HG03469 (cell line): ENCODE measurements around the gene HSP90AA1.
"Not testable (repeated sequence)": the region's sequence is repeated elsewhere in the genome, so short reads cannot be mapped to it uniquely, and the experiment has no call there.

Experiments used
- ATAC-seq: cut with Tn5 transposase; IDR thresholded peaks from one replicate; pipeline ENCODE4 v1.9.1; 2021; ENCODE audit warnings: mild to moderate bottlenecking, moderate library complexity, moderate number of reproducible peaks; ENCODE audit not compliant: unreplicated experiment

HSP90AA1 gene

DNA sequence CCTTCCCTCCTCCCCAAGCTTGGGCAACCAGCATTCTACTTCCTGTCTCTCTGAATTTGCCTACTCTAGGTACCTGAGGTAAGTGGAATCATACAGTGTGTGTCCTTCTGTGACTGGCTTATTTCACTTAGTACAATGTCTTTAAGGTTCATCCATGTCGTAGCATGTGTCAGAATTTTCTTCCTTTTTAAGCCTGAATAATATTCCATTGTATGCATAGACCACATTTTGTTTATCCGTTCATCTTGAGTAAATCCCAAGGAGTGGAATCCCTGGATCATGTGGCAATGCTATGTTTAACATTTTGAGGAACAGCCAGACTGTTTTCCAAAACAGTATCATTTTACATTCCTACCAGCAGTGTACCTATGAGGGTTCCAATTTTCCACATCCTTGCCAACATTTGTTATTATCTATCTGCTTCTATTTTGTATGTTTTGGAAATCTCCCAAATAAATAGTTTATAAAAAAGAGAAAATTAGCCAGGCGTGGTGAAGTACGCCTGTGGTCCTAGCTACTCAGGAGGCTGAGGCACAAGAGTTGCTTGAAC, 12.4 kb downstream of the HSP90AA1 start:
- no peak for ATAC-seq

DNA sequence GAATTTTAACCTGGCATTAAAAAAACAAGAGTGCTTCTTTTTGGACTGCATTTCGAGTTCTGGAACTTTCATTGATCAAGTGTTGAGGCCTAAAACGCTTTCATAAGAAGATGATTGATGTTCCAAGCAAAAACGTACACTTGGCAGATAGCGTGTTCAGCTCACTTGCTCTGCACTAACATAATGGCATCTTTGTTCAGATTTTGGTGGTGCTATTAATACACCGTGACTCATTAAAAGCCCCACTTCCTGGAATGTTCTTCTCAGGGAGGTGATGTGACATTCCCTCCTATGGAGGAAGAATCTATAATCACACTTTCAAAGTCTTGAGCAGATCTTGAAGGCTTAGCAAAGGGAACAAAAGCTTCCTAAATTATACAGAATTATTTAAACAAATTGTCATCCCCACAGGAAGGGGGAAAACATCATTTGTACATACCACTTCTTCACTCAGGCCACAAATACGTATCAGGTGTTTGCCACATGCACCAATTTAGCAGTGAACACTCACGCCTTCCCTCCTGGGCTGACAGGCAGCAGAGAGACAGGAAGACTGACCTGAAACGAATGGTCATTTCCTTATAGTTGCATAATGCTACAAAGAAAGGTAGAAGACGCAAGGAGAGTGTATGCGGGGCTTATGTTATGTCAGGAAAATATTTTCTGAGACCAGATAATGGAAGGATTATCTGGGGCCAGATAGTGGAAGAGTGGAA, 15.4 kb downstream of the HSP90AA1 start:
- no peak for ATAC-seq

DNA sequence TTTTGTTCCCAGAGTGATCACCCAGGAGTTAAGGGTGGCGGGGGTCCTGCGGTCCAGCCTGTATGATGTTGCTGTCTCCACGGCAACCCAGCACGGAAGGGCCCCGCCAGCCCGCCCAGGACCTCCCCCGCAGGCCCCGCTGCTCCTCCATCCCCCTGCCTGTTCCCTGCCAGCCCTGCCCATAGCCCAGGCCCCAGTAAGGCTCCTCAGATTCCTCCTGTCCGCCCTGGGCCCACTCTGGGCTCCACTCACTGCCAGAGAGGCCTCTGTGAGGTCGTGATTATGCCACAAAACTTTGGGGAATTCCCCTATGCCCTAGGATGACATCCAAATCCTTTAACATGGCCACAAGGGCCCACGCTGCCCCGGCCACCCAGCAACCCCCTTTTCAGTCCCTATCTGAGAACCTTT, 20.8 kb downstream of the HSP90AA1 start:
- ATAC-seq: no peak

DNA sequence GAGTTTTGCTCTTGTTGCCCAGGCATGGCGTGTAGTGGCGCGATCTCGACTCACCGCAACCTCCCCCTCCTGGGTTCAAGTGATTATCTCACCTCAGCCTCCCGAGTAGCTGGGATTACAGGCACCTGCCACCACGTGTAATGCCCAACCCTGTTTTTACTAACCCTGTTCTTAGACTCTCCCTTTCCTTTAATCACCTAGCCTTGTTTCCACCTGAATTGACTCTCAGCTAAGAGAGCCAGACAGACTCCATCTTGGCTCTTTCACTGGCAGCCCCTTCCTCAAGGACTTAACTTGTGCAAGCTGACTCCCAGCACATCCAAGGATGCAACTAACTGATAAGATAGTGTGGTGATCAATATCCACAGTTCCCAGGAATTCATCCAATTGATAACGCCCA, 22.3 kb downstream of the HSP90AA1 start:
- ATAC-seq: not testable (repeated sequence)

DNA sequence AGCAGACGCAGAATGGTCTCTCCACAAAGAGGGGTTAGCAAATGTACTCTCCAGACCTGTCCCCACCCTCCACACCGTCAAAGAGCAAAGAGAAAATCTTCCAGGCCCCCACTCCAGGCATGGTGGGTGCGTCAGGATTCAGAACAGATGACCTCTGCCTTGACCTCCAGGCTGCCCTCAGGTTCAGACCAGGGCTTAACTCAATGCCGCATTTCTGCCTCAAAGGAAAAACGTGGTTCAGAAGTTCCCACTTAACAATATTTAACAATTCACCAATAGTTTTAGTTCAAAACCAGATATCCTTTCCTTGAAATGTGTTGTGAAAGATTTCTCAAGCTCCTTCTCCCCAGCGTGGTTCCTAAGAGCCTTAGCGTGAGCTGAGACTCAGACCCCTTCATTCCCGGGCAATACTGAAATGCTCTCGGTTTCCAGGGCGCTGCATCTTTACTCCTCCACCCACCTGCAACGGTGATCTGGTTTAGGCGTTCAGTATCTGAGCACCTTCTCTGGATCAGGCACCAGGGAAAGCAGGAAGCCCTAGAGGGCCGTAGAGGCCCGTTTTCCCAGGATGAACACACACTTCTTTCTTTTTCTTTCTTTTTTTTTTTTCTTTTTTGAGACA, 22.9 kb downstream of the HSP90AA1 start:
- no peak for ATAC-seq

DNA sequence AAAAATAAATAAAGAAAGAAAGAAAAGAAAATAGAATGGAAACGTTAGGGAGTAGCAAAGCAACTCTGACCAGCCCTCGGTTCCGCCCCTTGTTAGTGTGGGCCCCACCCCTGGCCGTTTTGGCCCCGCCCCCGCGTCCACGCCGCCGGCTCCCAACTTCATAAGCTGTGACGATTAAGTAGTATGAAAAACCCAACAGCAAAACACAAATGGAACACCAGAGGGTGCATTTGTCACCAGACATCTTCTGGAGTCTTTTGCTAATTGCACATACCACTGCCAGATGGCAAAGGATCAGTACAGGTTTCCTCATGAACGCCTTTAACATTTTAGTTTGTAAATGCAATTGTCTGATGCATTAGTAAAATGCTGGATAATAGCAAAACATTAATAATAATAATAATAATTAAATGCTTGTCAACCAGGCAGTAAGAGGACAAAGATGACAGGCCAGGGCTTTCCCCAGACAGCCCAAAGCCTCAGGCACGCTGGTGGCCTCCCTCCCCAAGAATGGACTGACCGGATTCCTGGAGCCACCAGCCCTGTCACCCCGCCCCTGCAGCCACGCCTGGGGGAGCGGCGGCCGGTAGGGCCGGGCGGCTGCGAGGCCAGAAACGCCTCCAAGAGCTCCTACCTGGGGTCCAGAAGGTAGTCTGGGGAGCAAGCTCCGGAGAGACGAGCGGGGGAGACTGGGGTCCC, 23.6 kb downstream of the HSP90AA1 start:
- ATAC-seq: no peak

DNA sequence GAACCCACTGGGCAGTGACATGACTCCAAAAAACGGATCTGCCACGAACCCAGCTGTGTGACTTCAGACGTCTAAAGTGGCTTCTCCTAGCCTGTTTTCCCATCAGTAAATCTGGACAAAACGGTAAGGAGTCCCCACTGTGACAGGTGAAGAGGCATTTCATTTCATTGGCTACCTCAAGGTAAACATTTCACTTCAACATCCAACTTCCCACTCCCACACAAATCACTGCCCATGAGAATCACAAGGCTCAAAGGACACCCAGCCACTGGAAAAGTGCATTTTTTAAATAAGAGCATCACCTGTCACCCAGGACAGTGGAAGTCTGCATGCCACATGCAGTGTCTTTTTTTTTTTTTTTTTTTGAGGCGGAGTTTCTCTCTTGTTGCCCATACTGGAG, 27.9 kb downstream of the HSP90AA1 start:
- ATAC-seq: no peak

DNA sequence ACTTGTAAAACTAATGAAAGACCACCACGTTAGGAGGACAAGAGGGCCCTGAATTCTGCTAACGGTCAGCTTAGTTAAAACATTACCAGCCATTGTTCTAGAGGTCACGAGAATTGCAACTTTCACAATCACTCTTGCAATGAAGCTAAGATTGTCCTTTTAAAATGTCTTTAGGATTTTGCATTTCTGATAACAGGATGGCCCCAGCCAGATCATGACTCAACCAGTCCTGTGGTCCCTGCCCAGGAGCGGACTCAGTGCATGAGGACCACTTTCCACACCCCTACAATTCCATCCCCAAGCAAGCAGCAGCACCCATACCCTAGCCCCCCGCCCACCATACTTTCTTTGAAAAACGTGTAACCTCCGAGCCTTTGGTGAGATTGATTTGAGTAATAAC, 28.7 kb downstream of the HSP90AA1 start:
- no peak for ATAC-seq

DNA sequence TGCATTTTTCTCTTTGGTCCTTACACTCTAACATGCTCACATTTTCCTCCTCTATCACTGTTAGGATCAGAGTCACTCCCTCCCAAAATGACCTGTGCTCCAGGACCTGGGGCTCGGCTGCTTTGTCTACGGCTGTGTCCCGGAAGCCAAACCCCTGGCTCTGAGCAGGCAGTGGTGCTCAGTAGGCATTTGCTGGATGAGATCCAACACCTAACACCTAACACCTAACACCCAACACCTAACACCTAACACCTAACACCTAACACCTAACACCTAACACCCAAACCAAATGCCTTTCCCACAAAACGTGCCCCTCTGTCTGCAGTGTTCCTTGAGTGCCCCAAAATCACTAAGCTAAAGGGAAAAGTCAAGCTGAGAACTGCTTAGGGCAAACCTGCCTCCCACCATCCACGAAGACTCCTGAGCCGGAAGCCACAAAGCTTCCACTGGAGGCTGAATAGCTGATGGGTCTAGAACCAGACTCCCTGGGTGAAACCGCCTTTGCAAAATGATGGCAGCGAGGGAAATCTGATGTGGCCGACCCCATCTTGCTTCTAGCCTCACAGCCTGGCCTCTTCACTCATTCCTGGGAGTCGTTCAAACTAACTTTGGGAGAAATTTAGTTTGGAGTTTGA, 29.2 kb downstream of the HSP90AA1 start:
- no peak for ATAC-seq

DNA sequence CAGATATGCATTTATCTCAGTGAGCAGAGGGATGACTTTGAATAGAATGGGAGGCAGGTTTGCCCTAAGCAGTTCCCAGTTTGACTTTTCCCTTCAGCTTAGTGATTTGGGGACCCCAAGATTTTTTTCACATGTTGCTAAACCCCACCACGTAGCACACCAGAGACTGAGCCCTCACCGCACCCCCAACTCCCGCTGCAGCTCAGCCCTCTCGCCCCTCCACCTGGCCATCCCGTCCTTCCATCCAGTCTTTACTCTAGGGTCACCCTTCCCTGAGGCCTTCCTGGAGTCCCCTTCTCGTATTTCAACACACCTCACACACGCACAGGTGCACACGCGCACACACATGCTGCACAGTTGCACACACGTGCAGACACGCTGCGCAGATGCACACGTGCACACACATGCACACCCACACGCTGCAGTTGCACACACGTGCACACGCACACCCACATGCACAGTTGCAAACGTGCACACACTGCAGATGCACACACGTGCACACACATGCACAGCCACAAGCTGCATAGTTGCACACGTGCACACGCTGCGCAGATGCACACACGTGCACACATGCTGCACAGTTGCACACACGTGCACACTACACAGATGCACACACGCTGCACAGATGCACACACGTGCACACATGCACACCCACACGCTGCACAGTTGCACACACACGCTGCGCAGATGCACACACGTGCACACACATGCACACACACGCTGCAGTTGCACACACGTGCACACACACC, 30.0 kb downstream of the HSP90AA1 start:
- ATAC-seq: no peak

DNA sequence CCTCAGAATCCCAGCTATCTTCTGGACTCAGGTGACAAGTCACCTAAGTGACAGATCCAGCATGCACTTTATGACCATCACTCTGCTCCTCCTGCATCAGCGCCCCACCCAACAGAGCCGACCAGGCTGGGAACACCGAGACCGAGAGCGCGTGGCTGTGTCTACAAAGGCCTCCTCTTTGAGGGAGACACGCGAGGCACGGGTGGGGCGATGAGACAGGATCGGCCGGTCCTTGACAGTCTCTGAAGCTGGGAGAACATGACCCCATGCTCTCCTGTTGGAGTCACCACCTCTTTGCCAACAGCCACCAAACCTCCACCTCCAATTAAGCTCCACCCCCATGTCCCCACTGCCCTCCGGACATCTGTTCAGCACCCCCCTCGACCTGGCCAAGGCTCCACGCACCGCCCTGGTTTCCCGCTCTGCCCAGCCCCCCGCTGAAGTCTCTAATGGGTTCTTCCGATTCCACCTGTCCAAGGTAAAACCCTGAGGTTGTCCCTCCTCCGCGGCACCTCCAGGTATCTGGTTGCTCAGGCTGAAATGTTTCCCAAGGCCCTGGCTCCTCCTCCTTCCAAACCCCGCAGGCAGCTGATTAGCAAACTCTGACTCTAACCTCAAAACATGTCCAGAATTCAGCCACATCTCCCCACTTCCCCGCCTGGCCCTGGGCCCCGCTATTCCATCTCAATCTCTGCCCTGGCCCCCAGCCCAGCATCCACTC, 31.5 kb downstream of the HSP90AA1 start:
- no peak for ATAC-seq

DNA sequence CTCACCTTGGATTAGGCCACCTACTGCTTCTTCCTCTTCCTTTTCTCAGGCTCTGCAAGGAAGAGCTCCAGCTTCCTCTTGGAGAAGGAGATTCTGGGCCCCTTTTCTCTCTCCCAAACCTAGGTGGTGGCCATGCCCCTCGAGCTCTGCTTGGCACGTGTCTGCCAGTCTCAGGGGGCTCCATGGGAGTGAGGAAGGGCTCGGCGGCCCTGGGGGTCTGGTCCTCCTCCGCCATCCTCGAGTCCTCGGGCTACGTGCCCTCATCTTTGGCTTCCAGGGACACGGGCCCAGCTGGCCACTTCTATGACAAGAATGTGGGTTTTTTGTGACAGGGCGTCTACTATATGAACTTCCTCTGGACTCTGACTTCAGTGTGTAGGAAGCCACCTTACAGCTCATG, 34.3 kb downstream of the HSP90AA1 start:
- no peak for ATAC-seq

DNA sequence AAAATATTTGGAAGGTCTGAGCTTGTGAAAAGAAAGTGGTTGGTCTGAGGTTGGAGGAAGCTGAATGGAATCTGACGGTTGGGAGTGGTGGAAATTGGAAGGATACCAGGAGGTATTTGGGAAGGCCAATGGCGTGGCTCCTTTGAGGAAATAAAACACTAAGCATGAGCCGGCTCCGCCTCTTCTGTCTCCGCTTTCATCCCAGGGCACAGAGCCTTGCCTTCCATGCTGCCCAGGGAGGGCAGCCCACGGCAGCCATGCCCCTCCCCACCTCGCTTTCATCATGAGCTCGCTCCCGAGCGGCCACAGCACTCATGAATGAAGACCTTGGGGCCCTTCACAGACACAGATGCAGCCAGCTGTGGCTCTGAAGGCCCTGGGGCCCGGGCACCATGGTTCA, 36.2 kb downstream of the HSP90AA1 start:
- no peak for ATAC-seq

DNA sequence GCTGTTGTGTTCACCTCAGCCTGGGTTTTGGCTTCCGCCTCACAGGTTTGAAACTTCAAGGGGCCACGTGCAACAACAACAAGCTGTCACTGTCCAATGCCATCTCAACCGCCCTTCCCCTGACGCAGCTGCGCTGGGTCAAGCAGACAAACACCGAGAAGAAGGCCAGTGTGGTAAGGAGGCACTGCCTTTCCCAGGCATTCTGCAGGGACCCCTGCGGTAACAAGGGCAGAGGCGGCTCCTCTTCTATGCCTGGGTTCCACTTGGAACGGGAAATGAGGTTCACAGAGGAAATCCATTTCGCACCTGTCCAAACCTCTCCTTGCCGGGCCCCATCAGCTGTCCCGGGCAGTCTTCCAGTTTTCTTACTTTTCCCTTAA, 36.8 kb downstream of the HSP90AA1 start:
- no peak for ATAC-seq

DNA sequence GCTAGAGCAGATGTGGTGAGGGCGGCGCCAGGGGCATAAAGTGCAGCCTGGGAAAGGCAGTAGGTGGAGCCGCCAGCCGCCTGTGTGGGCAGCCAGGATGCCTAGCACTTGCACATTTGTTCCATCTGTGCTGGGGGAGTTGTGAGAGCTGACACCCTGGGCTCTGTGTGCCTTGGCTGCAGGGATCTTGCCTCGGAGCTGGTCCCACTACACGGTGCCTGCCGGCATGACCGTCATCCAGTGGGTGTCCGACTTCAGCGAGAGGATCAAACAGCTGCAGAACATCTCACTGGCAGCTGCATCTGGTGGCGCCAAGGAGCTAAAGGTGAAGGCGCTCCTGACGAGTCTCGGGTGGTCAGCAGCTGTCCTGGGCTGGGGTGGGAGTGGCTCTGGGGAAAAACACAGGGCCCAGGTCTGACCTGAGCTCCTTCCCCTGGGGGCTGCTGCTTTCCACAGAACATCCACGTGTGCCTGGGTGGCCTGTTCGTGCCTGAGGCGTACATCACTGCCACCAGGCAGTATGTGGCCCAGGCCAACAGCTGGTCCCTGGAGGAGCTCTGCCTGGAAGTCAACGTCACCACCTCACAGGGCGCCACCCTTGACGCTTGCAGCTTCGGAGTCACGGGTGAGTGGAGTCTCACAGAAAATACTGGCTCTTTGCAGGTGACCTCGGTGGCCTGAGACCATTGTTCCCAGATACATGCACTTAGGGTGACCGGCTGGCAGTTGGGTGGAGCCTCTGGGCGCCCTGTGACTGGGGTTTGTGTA, 37.4 kb downstream of the HSP90AA1 start:
- no peak for ATAC-seq

DNA sequence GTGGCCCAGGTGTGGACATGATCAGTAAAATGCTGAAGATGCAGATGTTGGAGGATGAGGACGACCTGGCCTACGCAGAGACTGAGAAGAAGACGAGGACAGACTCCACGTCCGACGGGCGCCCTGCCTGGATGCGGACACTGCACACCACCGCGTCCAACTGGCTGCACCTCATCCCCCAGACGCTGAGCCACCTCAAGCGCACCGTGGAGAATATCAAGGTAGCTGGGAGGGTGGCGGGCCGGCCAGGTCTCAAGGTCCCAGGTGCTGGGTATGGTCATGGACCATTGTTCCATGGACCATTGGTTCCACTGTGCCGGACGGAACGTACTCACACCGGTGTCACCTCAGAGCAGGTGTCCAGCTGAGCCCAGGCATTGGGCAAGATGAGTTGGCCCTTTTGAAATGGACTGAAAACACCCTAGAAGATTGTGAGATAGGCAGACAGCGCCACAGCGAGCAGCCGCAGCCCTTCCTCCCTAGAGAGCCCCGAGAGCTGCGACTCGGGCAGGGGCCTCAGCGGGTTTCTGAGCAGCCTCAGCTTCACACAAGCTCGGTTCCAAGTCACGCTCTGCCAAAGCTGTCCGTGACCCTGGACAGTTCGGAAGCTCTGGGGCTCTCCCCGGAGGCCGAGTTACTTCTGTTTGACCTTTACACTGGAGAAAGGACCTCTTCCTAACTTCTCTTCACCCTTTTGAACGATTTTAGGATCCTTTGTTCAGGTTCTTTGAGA, 38.9 kb downstream of the HSP90AA1 start:
- no peak for ATAC-seq

DNA sequence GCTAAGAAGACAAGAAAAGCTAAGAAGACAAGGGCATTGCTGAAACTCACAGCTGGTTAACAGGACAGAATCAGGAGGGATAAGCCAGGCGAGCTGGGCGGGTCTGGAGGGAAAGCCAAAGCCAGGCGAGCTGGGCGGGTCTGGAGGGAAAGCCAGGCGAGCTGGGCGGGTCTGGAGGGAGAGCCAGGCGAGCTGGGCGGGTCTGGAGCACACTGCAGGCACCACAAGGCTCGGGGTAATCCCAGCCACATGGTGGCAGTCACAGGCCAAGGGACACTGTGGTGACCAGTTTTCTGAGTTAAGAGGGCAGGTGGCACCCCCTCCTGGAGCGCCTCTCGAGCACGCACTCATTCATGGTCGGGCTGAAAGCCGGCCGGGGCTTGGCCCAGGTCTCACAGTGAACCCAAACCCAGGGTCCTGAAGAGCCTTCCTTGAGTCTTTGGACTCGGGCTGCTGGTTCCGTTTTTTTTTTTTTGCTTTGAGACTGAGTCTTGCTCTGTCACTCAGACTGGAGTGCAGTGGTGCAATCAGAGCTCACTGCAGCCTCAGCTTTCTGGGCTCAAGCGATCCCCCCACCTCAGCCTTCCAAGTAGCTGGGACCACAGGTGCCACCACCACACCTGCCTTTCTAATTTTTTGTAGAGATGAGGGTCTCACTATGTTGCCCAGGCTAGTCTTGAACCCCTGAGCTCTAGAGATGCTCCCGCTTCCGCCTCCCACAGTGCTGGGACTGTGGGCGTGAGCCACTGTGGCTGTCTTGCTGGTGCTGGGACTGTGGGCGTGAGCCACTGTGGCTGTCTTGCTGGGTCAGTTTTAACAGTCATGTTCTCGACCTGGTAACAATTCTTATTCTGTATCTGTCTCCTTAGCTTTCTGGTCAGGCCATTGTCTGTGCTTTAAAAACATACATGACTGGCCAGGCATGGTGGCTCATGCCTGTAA, 40.2 kb downstream of the HSP90AA1 start:
- no peak for ATAC-seq

DNA sequence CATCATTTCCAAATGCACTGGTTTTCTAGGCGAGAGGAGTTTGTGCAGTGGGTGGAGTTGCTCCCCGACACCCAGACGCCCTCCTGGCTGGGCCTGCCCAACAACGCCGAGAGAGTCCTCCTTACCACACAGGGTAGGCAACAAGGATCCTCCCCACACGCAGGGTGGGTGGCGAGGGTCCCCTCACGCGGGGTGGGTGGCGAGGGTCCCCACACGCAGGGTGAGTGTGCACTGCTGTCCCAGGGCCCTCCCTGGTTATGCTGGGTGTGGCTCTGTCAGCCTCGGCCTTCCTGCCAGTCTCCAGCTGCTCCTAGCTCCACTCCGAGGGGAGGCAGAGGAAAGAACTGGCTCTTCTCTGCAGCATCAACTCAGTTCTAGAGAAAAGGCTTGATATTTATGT, 42.3 kb downstream of the HSP90AA1 start:
- no peak for ATAC-seq
